ENCODE measurements around the gene CACNA1C.

CACNA1C gene

GRCh38 chr12:2435511-2435910 lies 382.7 kb downstream of the CACNA1C start:
- ATAC-seq, result no peak

GRCh38 chr12:2439332-2440100 lies 386.7 kb downstream of the CACNA1C start:
- ATAC-seq, result no peak

- no peak for ATAC-seq
These were observed 391.0 kb downstream of the CACNA1C start for GRCh38 chr12:2443776-2444175.

GRCh38 chr12:2445968-2446367 lies 393.2 kb downstream of the CACNA1C start:
- no peak for ATAC-seq

GRCh38 chr12:2447861-2448260 lies 395.1 kb downstream of the CACNA1C start:
- no peak for ATAC-seq

- ATAC-seq, result no peak
These were observed 396.8 kb downstream of the CACNA1C start for GRCh38 chr12:2449586-2449985.

- no peak for ATAC-seq
These were observed 397.8 kb downstream of the CACNA1C start for GRCh38 chr12:2450553-2450952.

GRCh38 chr12:2451025-2451424 lies 398.2 kb downstream of the CACNA1C start:
- no peak for ATAC-seq

- no peak for ATAC-seq
These were observed 398.7 kb downstream of the CACNA1C start for GRCh38 chr12:2451497-2451896.

GRCh38 chr12:2453076-2453760 lies 400.4 kb downstream of the CACNA1C start:
- no peak for ATAC-seq

- no peak for ATAC-seq
These were observed 400.9 kb downstream of the CACNA1C start for GRCh38 chr12:2453761-2454090.

GRCh38 chr12:2454601-2455177 lies 401.9 kb downstream of the CACNA1C start:
- no peak for ATAC-seq

- no peak for ATAC-seq
These were observed 402.6 kb downstream of the CACNA1C start for GRCh38 chr12:2455410-2455809.

GRCh38 chr12:2456122-2456812 lies 403.5 kb downstream of the CACNA1C start:
- ATAC-seq, result no peak

- ATAC-seq, result no peak
These were observed 404.0 kb downstream of the CACNA1C start for GRCh38 chr12:2456813-2457186.

GRCh38 chr12:2457215-2457932 lies 404.6 kb downstream of the CACNA1C start:
- ATAC-seq, result no peak

- no peak for ATAC-seq
These were observed 405.2 kb downstream of the CACNA1C start for GRCh38 chr12:2457933-2458414.

GRCh38 chr12:2460051-2460670 lies 407.4 kb downstream of the CACNA1C start:
- ATAC-seq, result no peak

GRCh38 chr12:2461046-2461445 lies 408.3 kb downstream of the CACNA1C start:
- ATAC-seq, result no peak

- ATAC-seq, result no peak
These were observed 408.9 kb downstream of the CACNA1C start for GRCh38 chr12:2461645-2462044.

- ATAC-seq, result no peak
These were observed 409.3 kb downstream of the CACNA1C start for GRCh38 chr12:2462087-2462486.

GRCh38 chr12:2463719-2464118 lies 410.9 kb downstream of the CACNA1C start:
- no peak for ATAC-seq
